HEK293 (cell line): ENCODE measurements around the gene SIRT7.

Experiments used
- CTCF ChIP-seq: fragments of 450-650 bp; formaldehyde crosslinking; IDR thresholded peaks from 2 replicates; pipeline ENCODE4 v1.5.1; 2016; ENCODE audit warnings: missing biosample characterization, missing genetic modification characterization
- YY1 ChIP-seq: fragments of 450-650 bp; formaldehyde crosslinking; IDR thresholded peaks from 2 replicates; pipeline ENCODE4 v1.5.1; 2018; ENCODE audit warnings: missing biosample characterization, missing genetic modification characterization
- ZNF138 ChIP-seq: fragments of 450-650 bp; formaldehyde crosslinking; IDR thresholded peaks from 2 replicates; pipeline ENCODE4 v1.5.1; 2016; ENCODE audit warnings: missing biosample characterization, missing genetic modification characterization, borderline replicate concordance
- ZNF174 ChIP-seq: fragments of 450-650 bp; formaldehyde crosslinking; IDR thresholded peaks from 2 replicates; pipeline ENCODE4 v1.5.0; 2017; ENCODE audit warnings: missing biosample characterization, mild to moderate bottlenecking, missing genetic modification characterization
- ZNF239 ChIP-seq: fragments of 450-650 bp; formaldehyde crosslinking; IDR thresholded peaks from 2 replicates; pipeline ENCODE4 v1.5.1; 2016; ENCODE audit warnings: missing biosample characterization, missing genetic modification characterization
- ZNF555 ChIP-seq: fragments of 450-650 bp; formaldehyde crosslinking; conservative IDR thresholded peaks from 2 replicates; pipeline ENCODE4 v1.5.1; 2017; ENCODE audit warnings: missing biosample characterization, mild to moderate bottlenecking, missing genetic modification characterization, inconsistent platforms
- ZNF639 ChIP-seq: fragments of 450-650 bp; formaldehyde crosslinking; IDR thresholded peaks from 2 replicates; pipeline ENCODE4 v1.5.1; 2016; ENCODE audit warnings: missing biosample characterization, missing genetic modification characterization
- ZSCAN30 ChIP-seq: fragments of 450-650 bp; IDR thresholded peaks from 2 replicates; pipeline ENCODE4 v1.5.1; 2018; ENCODE audit warnings: missing biosample characterization, mild to moderate bottlenecking, missing genetic modification characterization, moderate library complexity

GRCh38 chr17:81869221-81870130 is 48.5 kb downstream of the SIRT7 start:
- TF ChIP-seq ZNF239 (tag by site-specific recombination) = no peak
- peak; percentile 86 for TF ChIP-seq ZSCAN30 (tag by site-specific recombination)
- peak; percentile 48; the same call in 1 of the 2 replicates for TF ChIP-seq ZNF639 (tag by site-specific recombination)
- peak; percentile 22; the same call in 1 of the 2 replicates for TF ChIP-seq YY1
- peak; percentile 93 for TF ChIP-seq CTCF (tag by site-specific recombination)
- TF ChIP-seq ZNF174 = no peak
- TF ChIP-seq ZNF138 (tag by site-specific recombination) = no peak
- TF ChIP-seq ZNF555 (tag by site-specific recombination) = no peak
